Adrenal gland (tissue), 12 donors: ENCODE measurements around the gene LENG9. TPM values are rescaled to one million over a fixed set of nuclear protein-coding genes. Genes with fewer than 3 reads are reported as not detected.

Source experiments
- DNase-seq, 7 donors: peaks; one replicate each; pipeline ENCODE4 v3.0.0-alpha.2; 2019 to 2020
- H3K27ac ChIP-seq, 5 donors: fragments of 200-600 bp; sonication (generic) in 4 of 5; 1 replicate in 3 of 5; 2 replicates in 2 of 5; pipeline versions ENCODE4 v1.5.1 to v1.8.0; 2016 to 2020; ENCODE audit warnings: mild to moderate bottlenecking in 1 of 5
- H3K27me3 ChIP-seq: fragments of 200-600 bp; 2 replicates; pipeline ENCODE4 v1.8.0; 2021
- H3K36me3 ChIP-seq, 2 donors: fragments of 200-600 bp; replicated peaks in 1 of 2; 1 replicate in 1 of 2; 2 replicates in 1 of 2; pipeline versions ENCODE4 v1.5.1 to v1.8.0; 2018 to 2022
- H3K4me1 ChIP-seq, 2 donors: fragments of 200-600 bp; replicated peaks in 1 of 2; 1 replicate in 1 of 2; 2 replicates in 1 of 2; pipeline versions ENCODE4 v1.5.1 to v1.8.0; 2018 to 2021
- H3K4me3 ChIP-seq, 4 donors: fragments of 200-600 bp; sonication (generic) in 3 of 4; one replicate each; pipeline ENCODE4 v1.5.1; 2016 to 2018
- H3K9me3 ChIP-seq, 3 donors: fragments of 200-600 bp; sonication (generic) in 1 of 3; replicated peaks in 1 of 3; 1 replicate in 2 of 3; 2 replicates in 1 of 3; pipeline versions ENCODE4 v1.5.1 to v1.8.0; 2016 to 2021
- CTCF ChIP-seq, 6 experiments: fragments of 450-650 bp in 4 of 6; fragments of 200-600 bp in 2 of 6; sonication (generic) in 1 of 6; IDR thresholded peaks; 1 replicate in 5 of 6; 2 replicates in 1 of 6; pipeline versions ENCODE4 v1.5.1 to v1.8.0; 2016 to 2021; ENCODE audit warnings: antibody characterized with exemption in 6 of 6, mild to moderate bottlenecking in 2 of 6, moderate library complexity in 1 of 6
- POLR2A ChIP-seq, 2 donors: fragments of 450-650 bp; IDR thresholded peaks; one replicate each; pipeline ENCODE4 v1.6.1; 2017; ENCODE audit warnings: antibody characterized with exemption in 2 of 2, mild to moderate bottlenecking in 2 of 2, moderate library complexity in 1 of 2
- WGBS, 4 donors: extraction: QIAGEN DNeasy Blood & Tissue Kit in 2 of 4; methylation state at CpG; one replicate each; pipeline versions ENCODE4 v1.1.5 to v1.1.7; 2013 to 2017; 5-methylcytosine and 5-hydroxymethylcytosine counted together
- intact Hi-C, 2 donors: fragments of 100-400 bp; cut with DNase I; formaldehyde crosslinking; loops; one replicate each; pipeline versions ENCODE4 v1.14.1 to v1.15.0; 2022 to 2023
- polyA plus RNA-seq, 3 donors: library from polyadenylated mRNA; stranded (reverse); fragments of 200-250 nt in 2 of 3; fragments of 350-450 nt in 1 of 3; fragmentation: Illumina TruSeq in 1 of 3; extraction: RNeasy Lipid Tissue Mini Kit (QIAGEN cat#74804) in 1 of 3; gene quantifications; one replicate each; pipeline ENCODE4 v1.2.3, GENCODE V29; 2013 to 2014
- total RNA-seq, 9 donors: library from RNA; depleted of rRNA in 4 of 9; stranded (reverse); fragments of >200 nt in 4 of 9; fragments of 120-200 nt in 1 of 9; fragmentation: NEBNext Ultra II Directional in 1 of 9; extraction: Animal tissue kit (Norgen Biotek cat#: 25700) in 1 of 9; gene quantifications; one replicate each; pipeline versions ENCODE4 v1.1.0 to v1.2.4, GENCODE V29; 2013 to 2023
- donor health status: healthy with polysubstance abuse.
- donor health status: Bipolar disorder and iron deficiency.
- donor health status: DM: yes; HTN: yes; CAD: no.
- donor health status: DM: no; HTN: no; CAD: no.
- donor health status: DM: no; HTN: no; CAD: no.
- donor health status: DM: yes; HTN: yes; CAD: no.

LENG9 gene
- total and polyA plus RNA-seq, 12 donors = 1.3 to 15.3 (median 7.8) TPM

- no peak for DNase-seq
Measured at GRCh38 chr19:54456423-54457373, 6.9 kb downstream of the LENG9 start.

DNA sequence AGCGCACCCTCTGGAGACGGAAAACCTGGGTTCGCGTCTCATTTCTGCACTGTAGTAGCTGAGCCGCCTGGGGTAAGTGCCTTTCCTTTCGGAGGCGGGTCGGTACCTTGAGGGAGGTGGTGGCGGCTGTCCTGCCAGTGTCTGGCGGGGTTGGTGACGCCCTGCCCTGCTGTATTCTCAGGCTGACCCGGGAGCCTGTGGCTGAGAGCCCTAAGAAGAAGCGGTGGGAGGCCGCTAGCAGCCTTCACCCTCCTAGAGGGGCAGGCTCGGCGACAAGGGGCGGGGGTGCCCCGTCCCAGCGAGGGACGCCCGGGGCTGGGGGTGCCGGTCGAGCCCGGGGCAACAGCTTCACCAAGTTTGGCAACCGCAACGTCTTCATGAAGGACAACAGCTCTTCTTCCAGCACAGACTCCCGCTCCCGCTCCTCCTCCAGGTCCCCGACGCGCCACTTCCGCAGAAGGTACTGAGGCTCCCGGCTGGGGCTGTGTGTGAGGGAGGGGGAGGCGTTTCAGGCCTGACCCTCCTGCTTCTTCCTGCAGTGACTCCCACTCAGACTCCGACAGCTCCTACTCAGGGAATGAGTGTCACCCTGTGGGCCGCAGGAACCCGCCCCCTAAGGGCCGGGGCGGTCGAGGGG, 7.7 kb downstream of the LENG9 start:
- Histone ChIP-seq H3K4me3 (no peak overlapping the region), H3K9me3 (no peaks in the 10 kb centered on the region), H3K36me3 (peaks cover 0 to 99% of the 10 kb centered on the region in 2 donors), H3K27ac (no peak overlapping the region), H3K4me1 (peaks cover 4 to 17% of the 10 kb centered on the region in 2 donors), H3K27me3 (no peaks in the 10 kb centered on the region)
- intact Hi-C loops = no loop called here
- no peak for DNase-seq
- WGBS, 4 donors = 93 to 94% (median 93%) methylated on average over 33 to 40 of the region's 40 CpGs
- TF ChIP-seq POLR2A (IDR thresholded peaks at IDR 0.05) = no peak
- TF ChIP-seq CTCF (IDR thresholded peaks at IDR 0.05) = no peak

More at GRCh38 chr19:54456423-54457373, 6.9 kb downstream of the LENG9 start:
- Histone ChIP-seq H3K27me3 (no peaks in the 10 kb centered on the region), H3K4me3 (no peak overlapping the region), H3K36me3 (peaks cover 0 to 100% of the 10 kb centered on the region in 2 donors), H3K4me1 (peaks cover 0 to 14% of the 10 kb centered on the region in 2 donors), H3K27ac (no peak overlapping the region), H3K9me3 (no peaks in the 10 kb centered on the region)
- WGBS, 4 donors = 93 to 96% (median 93%) methylated on average over 30 to 51 of the region's 51 CpGs
- no peak for TF ChIP-seq CTCF (IDR thresholded peaks at IDR 0.05)
- TF ChIP-seq POLR2A (IDR thresholded peaks at IDR 0.05) = no peak
- intact Hi-C loops = no loop called here

GRCh38 chr19:54454781-54455675, 8.6 kb downstream of the LENG9 start:
- H3K27me3 ChIP-seq = no peaks in the 10 kb centered on the region
- TF ChIP-seq CTCF (IDR thresholded peaks at IDR 0.05) (no peak), POLR2A (IDR thresholded peaks at IDR 0.05) (no peak)
- peaks cover 0 to 90% of the 10 kb centered on the region in 2 donors for H3K36me3 ChIP-seq
- 91 to 97% (median 92%) methylated on average over 21 to 33 of the region's 33 CpGs for WGBS, 4 donors
- no peak for DNase-seq
- no peaks in the 10 kb centered on the region for H3K9me3 ChIP-seq
- no peak overlapping the region for H3K4me3 ChIP-seq
- peaks cover 11 to 23% of the 10 kb centered on the region in 2 donors for H3K4me1 ChIP-seq
- intact Hi-C loops = no loop called here
- no peak overlapping the region for H3K27ac ChIP-seq
